Measurements from ENCODE around the gene ITSN1. TPM values are rescaled to one million over a fixed set of nuclear protein-coding genes. Genes with fewer than 3 reads are reported as not detected.

The ITSN1 gene
- 34.3 and 34.8 TPM in 2 replicates for total RNA-seq

DNA sequence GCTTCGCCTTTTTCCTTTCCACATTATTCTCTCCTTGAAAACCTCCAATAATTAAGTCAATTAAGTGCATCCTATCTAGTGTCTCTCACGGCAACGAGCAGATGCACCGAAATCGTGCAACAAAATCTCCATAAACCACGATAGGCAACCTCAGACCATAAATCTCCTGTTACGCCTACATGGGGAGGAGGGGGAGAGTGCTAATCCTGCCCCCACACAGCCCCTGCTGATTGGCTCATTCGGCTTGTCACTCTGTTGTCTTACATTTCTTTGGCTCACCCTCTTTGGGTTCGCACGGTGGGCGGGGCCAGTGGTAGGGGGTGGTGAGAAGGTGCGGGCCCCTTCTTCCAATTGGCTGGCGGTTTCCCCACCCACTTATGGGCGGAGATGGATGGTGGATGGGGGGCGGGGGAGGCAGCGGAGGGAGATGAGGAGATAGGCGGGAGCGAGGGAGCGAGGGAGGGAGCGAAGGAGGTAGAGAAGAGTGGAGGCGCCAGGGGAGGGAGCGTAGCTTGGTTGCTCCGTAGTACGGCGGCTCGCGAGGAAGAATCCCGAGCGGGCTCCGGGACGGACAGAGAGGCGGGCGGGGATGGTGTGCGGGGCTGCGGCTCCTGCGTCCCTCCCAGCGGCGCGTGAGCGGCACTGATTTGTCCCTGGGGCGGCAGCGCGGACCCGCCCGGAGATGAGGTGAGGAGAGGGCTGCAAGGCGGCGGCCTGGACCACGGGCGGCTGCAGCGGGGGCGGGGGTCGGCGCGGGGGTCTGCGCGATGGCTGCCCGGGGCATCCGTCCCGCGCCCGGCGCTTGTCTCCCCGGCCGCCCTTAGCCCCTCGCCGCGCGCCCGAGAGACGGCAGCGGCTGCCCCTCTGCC, at the start of gene ITSN1:
Gene ITSN1 (plus strand): TSS at position 475 of the 869 bp plus-strand sequence. CDS start 76,328 bp downstream, outside the sequence.

DNA sequence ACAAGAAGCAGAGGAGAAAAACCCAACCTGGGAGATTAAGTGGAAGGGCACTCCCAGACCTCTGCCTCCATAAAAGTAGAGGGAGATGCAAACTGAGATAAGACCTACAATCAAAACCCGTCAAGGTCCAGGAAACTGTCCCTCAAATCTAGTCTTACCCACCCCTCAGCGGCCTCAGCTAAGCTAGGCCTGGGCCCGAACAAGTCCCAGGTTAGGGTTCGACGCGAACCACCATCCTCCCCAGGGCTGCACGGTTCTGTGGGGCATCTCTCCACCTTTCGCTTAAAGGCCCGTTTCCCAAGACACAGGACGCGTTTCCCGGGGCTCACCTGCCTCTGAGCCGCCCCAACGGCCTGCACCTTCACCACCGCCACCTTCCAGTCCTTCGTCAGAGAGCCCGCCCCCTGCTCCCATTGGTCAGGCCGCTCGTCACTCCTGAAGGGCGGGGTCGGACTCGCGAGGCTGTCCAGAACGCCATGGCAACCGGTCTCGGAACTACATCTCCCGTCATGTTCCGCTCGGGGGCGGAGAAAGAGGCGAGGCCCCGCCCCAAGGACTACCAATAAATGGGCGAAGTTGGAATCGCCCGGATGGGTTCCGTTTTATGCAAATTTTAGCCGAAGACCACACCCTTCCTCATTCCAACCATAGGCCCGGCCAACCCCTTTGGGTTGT, 812 bp upstream of the ITSN1 start, which contains the start of gene CRYZL1:
Gene CRYZL1 (minus strand): TSS at position 390 of the 675 bp plus-strand sequence. CDS start 10,190 bp downstream, outside the sequence.

DNA sequence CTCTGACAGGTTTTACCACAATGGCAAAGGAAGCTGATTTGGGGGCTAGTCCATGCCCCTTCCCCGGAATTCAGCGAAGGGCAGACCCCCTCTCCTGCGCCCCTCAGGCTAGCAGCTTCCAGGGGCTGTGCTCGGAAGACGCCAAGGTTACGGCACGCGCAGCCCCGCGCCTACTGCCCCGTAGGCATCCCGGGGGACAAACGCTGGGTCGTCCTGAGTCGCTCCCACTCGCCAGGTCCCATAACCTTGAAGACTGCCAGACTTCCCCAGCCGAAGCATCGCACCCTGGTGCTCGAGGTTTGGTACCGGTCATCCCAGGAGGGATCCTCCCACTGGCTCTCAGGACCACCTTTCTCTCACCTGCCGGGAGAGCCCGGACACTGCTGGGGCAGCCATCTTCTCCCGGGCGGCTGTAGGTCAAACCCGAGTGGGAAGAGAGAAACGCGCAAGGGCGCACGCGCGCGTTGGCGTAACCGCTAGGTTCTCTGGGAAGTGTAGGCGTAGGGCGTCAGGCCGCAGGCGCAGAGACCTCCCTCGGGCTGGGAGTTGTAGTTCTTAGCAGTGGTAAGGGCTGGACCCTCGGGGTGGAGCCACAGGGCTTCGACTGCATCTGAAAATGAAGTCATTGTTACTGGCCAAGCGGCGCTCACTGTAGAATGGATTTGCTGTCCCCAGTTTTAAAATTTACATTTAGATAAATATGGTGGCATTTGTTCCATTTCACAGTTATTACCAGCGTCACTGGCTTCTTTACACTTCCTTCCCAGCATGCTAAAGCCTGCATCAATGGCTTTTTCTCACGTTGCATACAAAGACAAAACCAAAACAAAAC, 273.3 kb downstream of the ITSN1 start, which contains the start of gene ATP5PO:
Gene ATP5PO (minus strand): TSS at position 437 of the 832 bp plus-strand sequence. CDS start 41 bp downstream, at position 396.

Other genes with a start within 250 kb of the ITSN1 start
- gene IFNGR2, start 239.1 kb upstream of the ITSN1 start, total RNA-seq: 40.9 and 45.9 TPM in 2 replicates
- 17.3 and 22.2 TPM in 2 replicates for gene TMEM50B, start 162.5 kb upstream of the ITSN1 start, total RNA-seq
- gene DNAJC28, start 150.8 kb upstream of the ITSN1 start, total RNA-seq: 1.5 and 3.2 TPM in 2 replicates
- gene GART, start 100.4 kb upstream of the ITSN1 start, total RNA-seq: 63.1 and 68.8 TPM in 2 replicates
- 123 TPM in 2 replicates for gene SON, start 99.5 kb upstream of the ITSN1 start, total RNA-seq
- gene DONSON, start 53.8 kb upstream of the ITSN1 start, total RNA-seq: 4.7 and 11.8 TPM in 2 replicates
- 20.2 and 21.3 TPM in 2 replicates for gene CRYZL1, start 760 bp upstream of the ITSN1 start, total RNA-seq

All from cardiac ventricle fibroblast (primary cell).